ENCODE data around the gene SFSWAP. TPM values are rescaled to one million over a fixed set of nuclear protein-coding genes. Genes with fewer than 3 reads are reported as not detected.
"Not testable (repeated sequence)": the region's sequence is repeated elsewhere in the genome, so short reads cannot be mapped to it uniquely, and the experiment has no call there.

SFSWAP gene
- polyA plus RNA-seq, 4 donors = 38.6 to 67.9 (median 47.9) TPM

GRCh38 chr12:131678389-131679181 is 32.3 kb upstream of the SFSWAP start:
- not testable (repeated sequence) for DNase-seq (ENCODE audit: low read depth in 4 of 4, low spot score in 2 of 4)

- not testable (repeated sequence) for DNase-seq (ENCODE audit: low read depth in 4 of 4, low spot score in 2 of 4)
Observed at GRCh38 chr12:131679186-131679585, 31.7 kb upstream of the SFSWAP start.

GRCh38 chr12:131679816-131680215 is 31.1 kb upstream of the SFSWAP start:
- not testable (repeated sequence) for DNase-seq (ENCODE audit: low read depth in 4 of 4, low spot score in 2 of 4)

GRCh38 chr12:131680392-131681256 is 30.3 kb upstream of the SFSWAP start:
- not testable (repeated sequence) for DNase-seq (ENCODE audit: low read depth in 4 of 4, low spot score in 2 of 4)

- DNase-seq (ENCODE audit: low read depth in 4 of 4, low spot score in 2 of 4) = no peak
Observed at GRCh38 chr12:131681257-131681620, 29.7 kb upstream of the SFSWAP start.

GRCh38 chr12:131681746-131682509 is 29.0 kb upstream of the SFSWAP start:
- not testable (repeated sequence) for DNase-seq (ENCODE audit: low read depth in 4 of 4, low spot score in 2 of 4)

GRCh38 chr12:131682510-131682895 is 28.4 kb upstream of the SFSWAP start:
- DNase-seq (ENCODE audit: low read depth in 4 of 4, low spot score in 2 of 4) = no peak

- DNase-seq (ENCODE audit: low read depth in 4 of 4, low spot score in 2 of 4) = no peak
Observed at GRCh38 chr12:131683266-131684014, 27.4 kb upstream of the SFSWAP start.

- no peak for DNase-seq (ENCODE audit: low read depth in 4 of 4, low spot score in 2 of 4)
Observed at GRCh38 chr12:131684015-131684725, 26.7 kb upstream of the SFSWAP start.

GRCh38 chr12:131687346-131688125 is 23.4 kb upstream of the SFSWAP start:
- DNase-seq (ENCODE audit: low read depth in 4 of 4, low spot score in 2 of 4) = no peak

GRCh38 chr12:131688131-131688844 is 22.6 kb upstream of the SFSWAP start:
- no peak for DNase-seq (ENCODE audit: low read depth in 4 of 4, low spot score in 2 of 4)

GRCh38 chr12:131688845-131689154 is 22.1 kb upstream of the SFSWAP start:
- DNase-seq (ENCODE audit: low read depth in 4 of 4, low spot score in 2 of 4) = no peak

- DNase-seq (ENCODE audit: low read depth in 4 of 4, low spot score in 2 of 4) = no peak
Observed at GRCh38 chr12:131690320-131690719, 20.6 kb upstream of the SFSWAP start.

GRCh38 chr12:131692431-131692830 is 18.5 kb upstream of the SFSWAP start:
- no peak for DNase-seq (ENCODE audit: low read depth in 4 of 4, low spot score in 2 of 4)

- no peak for DNase-seq (ENCODE audit: low read depth in 4 of 4, low spot score in 2 of 4)
Observed at GRCh38 chr12:131693149-131693548, 17.7 kb upstream of the SFSWAP start.

- DNase-seq (ENCODE audit: low read depth in 4 of 4, low spot score in 2 of 4) = no peak
Observed at GRCh38 chr12:131694116-131694838, 16.6 kb upstream of the SFSWAP start.

- no peak for DNase-seq (ENCODE audit: low read depth in 4 of 4, low spot score in 2 of 4)
Observed at GRCh38 chr12:131695968-131696367, 14.9 kb upstream of the SFSWAP start.

- DNase-seq (ENCODE audit: low read depth in 4 of 4, low spot score in 2 of 4) = no peak
Observed at GRCh38 chr12:131698286-131698685, 12.6 kb upstream of the SFSWAP start.
